Activated CD4-positive, CD25-positive, alpha-beta regulatory T cell treated with anti-CD3 and anti-CD28 coated beads, Interleukin-2, amount 50 U/mL, for 16 hours (primary cell): ENCODE measurements around the gene C6orf118.

Experiments used
- DNase-seq: peaks from one replicate; pipeline ENCODE4 v3.0.0-alpha.2; 2020; ENCODE audit warnings: low read depth, low spot score

C6orf118 gene

DNA sequence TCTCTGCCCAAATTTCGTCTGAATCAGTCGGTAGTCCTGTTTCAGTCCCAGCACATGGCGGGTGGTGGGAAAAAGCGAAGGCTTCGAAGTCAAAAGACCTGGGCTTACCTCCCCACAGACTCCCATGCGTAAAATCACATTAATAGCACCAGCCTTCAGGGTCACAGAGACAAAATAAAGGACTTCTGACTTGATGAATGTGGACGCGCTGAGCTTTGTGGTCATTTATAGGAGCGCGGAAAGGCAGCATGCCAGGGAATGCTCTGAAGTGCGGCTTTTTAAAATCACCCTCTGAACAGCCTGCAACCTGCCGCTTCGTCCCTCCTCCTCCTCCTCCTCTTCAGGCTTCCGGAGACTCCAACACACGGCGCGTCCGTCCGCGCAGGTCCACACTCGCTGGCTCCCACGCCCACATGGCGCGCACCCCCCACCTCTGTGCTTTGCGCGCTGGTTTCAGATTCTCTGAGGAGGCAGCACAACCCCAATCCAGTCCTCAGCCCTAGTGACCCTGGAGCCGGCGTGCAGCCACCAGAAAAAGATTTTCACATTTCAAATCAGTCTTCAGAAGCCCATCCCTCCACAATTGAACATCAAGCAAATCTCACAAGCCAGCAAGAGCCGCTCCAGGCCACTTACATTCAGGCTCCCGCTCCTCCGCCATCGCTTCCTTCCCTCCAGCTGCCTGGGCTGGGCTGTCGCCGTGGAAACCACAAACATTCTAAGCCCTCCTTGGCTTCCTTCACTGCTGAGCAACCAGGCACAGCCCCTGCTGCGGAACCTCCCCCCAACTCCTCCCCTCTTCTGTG lies at the start of gene C6orf118:
TSS of gene C6orf118 (minus strand) at position 680 of the 806 bp plus-strand sequence. CDS start at position 661, 19 bp downstream.
- DNase-seq = no peak

DNA sequence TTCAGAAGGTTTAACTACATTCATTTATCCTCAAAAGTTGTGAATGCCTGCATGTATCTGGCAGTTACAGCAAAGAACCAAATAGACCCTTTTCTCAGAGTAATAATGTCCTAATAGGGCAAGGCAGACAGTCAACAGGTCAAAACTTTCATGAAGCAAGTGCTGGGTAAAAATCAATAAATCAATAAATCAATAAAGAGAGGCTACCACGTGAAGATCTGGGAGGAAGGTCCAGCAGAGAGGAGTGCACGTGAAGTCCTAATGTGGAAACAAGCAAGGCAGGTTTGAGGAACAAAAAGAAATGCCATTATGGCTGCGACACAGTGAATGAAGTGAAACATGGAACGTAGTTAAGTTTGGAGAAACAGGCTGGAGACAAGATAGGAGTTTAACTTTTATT lies 36.3 kb upstream of the C6orf118 start:
- no peak for DNase-seq

DNA sequence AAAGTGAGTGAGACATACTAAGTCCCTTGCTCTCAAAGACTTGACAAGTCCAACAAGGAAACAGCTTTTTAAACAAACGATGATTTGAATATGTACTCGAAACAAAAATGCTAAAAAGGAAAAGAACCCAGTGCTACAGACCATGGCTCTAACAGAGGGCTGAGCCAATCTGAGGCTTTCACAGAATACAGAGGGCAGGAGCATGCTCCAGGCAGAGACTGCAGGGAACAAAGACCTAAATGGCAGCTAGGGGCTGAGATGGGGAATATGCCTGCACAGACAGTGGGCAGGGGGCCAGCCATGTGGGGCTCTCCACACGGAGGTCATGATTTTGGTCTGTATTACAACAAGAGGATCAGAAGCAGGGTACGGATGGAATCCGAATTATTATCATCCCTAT lies 31.1 kb upstream of the C6orf118 start:
- DNase-seq = no peak

DNA sequence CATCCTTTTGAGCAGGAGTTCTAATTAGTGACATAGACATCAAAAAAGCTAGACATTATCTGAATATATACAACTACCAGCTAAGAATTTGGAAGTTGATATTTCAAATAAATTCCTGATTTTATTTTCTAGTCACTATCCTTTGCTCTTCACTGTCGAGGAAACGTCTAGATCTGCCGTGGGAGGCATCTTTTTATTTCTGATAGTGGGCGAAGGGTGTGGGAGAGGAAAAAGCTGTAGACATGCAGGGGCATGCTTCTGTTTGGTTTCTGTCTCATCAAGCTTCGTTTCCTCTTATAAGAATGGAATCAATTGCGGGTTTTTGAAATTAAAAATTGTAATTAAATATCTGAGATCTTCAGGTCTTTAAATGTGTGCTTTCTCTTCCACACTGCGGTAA lies 16.2 kb upstream of the C6orf118 start:
- no peak for DNase-seq

DNA sequence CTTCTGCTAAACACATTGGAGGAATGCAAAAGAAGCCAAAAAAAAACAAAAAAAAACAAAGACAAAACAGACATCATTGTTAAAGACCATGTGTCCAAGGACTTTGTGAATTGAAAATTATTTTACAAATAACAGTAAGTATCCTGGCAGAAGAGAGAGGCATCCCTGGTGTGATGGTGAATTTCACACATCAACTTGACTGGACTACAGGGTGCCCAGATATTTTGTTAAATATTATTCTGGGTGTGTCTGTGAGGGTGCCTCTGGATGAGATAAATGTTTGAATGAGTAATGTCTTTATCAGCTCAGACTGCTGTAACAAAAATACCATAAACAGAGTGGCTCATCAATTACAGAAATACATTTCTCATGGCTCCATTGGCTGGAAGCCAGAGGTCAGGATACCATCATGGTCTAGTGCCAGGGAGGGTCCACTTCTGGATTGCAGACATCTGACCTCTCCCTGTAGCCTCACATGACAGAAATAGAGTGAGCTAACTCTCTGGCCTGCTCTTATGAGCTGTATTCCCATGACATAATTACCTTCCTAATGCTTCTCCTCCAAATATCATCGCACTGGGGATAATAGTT lies 12.2 kb upstream of the C6orf118 start:
- DNase-seq = no peak

DNA sequence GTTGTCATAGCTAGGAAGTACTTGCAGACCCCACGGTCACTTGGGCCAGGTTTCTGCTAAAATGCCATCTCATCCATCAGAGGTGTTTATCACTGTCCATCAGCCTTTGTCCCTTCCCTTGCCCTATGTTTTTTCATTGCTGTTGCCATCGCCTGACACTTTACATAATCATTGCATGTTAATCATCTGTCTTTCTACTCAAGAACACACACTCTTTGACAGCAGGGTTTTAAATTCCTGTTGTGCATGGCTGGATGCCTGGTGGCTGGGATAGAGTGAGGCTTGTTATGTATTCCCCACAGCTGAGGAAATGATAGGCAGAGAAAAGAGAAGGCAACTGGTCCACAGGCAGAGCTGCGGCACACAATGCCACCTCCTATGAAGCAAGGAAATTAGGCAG lies 11.7 kb upstream of the C6orf118 start:
- DNase-seq = no peak

DNA sequence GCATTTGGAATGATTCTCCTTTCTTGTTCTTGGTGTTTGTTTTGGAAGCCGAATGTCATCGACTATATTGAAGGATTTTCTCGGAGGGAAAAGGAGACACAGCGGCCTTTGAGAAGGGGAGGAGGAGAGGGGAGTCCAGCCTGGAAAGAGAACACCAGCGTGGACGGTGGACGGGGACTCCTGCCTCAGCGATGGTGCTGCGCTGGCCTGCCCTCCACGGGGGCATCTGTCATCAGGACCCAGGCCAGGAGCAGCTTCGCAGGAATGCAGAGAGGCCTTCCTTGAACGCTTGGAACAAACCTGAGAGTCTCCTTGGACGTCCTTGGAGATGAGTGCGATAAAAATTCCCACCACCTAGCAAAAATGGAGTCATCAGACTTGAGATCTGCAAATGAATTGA lies 8.3 kb upstream of the C6orf118 start:
- no peak for DNase-seq

DNA sequence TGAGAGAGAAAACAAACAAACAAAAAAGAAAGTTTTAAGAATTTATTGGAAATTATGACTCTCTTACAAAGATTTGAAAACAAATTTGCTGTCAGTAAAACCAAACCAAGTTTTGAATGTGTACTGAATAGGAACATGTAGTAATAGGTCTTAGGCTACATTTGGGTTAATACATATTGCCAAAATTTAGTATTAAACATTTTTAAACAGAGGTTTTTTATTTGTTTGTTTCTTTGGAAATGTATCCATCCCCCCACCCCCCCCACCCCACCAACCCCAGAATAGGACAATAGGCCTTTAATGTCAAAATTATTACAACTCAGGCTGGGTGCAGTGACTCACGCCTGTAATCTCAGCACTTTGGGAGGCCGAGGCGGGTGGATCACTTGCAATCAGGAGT lies 2.5 kb downstream of the C6orf118 start:
- DNase-seq = no peak

DNA sequence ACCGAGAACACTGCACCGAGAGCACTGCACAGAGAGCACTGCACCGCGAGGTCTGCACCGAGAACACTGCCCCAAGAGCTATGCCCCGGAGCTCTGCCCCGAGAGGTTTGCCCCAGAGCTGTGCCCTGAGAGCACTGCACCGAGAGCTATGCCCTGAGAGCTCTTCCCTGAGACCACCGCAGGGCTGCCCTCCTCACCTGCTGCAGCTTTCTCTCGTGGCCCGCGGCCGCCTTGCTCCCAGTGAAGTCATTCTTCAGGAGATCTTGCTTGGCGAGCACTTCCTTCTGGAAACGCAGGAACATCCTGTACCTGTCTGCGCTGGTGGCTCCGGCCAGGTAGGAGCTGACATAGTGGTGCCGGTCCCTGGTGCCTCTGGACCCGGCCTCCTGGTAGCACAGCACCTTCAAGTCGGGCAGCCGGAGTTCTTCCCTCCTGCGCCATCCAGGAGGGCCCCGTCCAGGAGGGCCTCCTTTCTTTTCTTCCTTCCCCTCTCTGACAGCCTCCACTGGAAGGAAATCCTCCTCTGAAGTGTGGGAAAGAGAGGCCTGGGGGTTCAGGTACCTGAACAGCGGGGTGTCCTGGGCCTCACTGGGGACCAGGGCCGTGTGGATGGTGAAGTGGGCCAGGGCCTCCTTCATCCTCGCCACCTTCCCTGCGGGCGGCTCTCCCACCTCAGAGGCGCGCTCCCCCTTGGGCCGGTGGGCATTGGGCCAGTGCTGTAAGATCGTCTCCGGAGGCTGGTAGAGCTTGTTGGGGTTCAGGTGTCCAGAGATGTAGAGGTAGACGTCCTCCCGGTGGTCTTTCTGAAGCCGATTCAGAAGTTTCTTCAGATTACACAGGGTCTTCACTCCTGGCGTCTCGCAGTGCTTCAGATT lies 7.8 kb downstream of the C6orf118 start:
- no peak for DNase-seq

DNA sequence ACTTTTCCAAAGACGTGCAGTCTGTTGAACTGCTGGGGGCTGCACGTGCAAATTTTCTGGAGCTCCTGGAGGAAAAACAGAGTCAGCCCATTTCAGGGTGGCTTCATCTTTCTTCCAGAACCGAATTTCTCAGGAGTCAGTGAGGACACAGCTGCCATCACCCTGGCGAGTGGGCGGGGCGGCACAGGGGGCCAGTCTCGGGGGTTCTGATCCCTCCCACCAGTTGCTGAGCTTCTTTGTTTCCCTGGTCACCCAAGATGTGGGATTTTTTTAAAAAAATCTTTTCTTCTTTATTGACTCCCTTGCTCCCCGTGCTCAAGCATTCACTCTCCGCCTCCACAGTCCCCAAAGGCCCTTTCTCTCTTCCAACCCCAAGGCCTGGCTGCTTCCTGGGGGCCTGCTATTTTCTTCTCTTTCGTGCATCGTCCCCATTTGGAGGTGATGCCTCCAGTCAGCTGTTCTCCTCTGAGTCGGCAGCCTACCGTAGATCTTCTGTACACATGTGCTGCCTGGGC lies 8.9 kb downstream of the C6orf118 start:
- DNase-seq = no peak

DNA sequence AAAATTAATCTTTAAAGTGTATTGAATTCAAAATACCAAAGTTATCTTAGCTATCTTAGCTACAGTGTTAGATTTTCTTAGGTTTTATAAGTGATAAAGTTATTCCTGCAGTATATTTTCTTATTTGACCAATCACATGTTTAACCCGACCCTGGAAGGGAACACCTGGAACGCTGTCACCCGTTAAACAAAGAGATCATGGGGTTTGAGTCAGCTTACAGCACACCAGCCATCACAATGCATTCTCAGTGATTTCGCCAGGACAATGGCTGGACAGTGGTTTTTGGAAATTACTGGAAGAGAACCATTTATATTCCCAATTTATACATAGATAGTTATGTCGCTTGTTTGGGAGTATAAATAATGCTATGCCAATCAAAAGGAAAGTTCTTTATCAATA lies 10.5 kb downstream of the C6orf118 start:
- DNase-seq = no peak

DNA sequence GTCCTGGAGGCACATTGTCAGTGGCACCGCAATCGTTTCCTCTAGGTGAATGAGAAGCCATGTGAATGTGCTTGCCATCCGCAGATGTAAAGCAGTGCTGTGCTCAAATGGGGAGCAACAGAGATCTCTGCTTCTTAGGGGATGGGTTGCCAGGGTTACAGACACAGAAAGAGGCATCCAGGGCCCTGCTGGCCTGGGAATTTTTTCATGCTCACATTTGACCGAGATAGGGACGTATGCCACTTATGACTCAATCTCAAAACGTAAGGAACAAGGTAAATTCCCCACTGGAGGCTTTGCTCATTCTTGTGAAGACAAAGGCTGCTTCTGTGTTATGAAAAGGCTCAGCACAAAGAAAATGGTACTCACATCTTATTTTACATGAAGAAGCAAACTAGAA lies 11.0 kb downstream of the C6orf118 start:
- DNase-seq = no peak

DNA sequence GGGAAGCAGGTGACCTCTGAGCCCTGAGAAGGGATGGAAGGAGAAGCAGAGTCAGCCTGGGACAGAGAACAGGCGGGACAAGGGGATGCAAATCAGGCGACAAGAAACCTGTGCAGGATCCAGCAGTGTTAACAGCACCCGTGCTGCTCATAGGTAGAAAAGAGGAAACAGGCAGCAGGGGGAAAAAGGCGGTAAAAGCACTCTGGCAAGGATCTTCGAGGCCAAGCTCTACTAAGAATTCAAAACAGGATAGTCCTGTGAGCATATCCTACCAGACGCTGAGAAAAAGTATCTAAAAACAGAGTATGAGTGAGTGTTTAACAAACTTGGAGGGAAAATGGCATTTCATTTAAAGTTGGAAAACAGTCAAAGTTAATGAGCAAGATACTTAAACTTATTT lies 16.7 kb downstream of the C6orf118 start:
- DNase-seq = no peak

DNA sequence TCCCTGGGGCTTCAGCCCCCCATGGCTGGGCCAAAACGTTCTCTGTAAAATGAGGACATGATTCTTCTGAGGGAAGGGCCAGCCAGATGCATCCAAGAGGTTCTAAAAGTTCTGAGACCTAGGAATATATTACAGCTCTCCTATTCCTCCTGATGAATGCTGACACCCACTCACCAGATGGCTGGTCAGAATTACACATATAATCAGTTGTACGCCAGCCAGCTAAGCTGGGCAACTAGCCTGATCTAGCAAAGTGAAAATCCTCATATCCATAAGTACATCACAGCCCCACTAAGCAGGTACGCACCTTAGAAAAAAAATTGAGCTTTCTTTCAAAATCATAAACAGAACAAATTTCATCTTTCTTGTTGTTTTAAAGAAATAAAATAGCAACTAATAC lies 34.8 kb downstream of the C6orf118 start:
- no peak for DNase-seq

DNA sequence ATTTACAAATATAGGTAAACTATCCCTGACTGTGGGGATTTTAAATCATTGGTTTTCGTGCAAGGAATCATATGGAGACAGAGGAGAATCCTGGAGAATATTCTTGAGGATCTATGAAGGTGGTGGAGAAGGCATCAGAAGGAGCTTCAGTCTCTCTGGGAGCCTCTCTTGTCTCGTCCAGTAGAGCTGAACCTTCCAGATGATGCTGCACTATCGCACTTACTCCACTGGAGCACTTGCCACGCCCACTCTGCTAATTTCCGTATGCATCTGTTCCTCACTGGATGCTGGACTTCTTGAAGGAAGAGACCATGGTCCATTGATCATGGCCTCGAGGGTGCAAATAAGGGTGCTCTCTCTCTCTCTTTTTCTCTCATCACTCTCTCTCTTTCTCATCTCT lies 36.8 kb downstream of the C6orf118 start:
- no peak for DNase-seq

DNA sequence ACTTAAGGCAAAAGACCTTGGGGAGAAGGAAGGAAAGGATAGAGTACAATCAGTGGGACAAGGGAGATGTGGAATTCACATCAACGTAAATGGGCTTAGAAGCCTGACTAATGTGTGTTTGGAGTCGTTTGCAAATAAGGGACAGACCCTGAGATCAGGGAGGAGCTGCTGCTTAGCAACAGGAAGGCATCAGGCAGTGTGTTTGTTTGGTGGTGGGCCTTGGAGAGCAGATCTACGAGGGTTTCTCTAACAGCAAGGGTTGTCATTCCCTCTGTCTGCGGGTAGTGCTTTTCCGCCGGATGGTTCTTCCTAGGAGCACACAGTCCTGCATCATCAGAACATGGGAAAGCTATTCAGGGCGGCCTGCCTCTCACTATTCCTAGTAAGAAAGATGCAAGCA lies 40.4 kb downstream of the C6orf118 start:
- no peak for DNase-seq

DNA sequence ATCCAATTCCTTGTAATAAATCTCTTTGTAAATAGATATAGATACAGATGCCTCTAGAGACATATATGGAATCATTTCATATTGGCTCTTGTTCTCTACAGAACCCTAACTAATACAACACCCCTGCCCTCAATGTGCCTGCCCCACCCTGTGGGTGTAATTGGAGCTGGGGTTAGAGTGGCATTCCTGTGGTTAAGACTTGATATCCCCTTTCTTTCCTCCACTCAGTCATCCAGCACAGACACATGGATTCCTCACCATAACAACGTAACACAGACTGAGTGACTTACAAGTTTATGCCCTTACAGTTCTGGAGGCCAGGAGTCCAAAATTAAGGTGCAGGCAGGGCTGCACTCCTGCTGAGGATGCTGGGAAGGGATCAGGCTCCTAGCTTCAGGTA lies 42.8 kb downstream of the C6orf118 start:
- no peak for DNase-seq

DNA sequence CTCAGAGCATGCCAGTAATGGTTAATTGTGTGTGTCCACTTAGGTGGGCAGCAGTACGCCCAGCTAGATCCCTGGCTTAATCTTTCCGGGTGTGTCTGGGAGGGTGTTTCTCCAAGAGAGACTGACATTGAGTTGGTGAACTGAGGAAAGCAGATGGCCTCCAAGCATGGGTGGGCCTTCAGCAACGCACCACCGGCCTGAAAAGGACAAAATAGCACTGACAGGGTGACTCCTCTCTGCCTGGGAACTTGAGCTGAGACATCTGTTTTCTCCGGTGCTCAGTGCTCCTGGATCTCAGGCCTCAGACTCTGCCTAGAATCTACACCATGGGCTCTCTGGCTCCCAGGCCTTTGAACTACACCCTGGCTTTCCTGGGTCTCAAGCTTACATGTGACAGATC lies 43.2 kb downstream of the C6orf118 start:
- no peak for DNase-seq

DNA sequence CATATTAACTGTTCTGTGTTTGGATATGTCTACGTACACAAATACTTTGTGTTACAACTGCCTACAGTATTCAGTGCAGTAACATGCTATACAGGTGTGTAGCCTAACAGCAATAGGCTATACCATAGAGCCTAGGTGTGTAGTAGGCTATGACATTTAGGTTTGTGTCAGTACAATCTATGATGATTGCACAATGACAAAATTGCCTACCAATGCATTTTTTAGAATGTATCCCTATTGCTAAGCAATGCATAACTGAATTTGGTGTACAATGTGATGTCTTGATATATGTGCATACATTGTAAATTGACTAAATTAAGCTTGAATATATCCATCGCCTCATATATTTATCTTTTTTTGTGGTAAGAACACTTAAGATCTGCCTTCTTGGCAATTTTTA lies 48.9 kb downstream of the C6orf118 start:
- DNase-seq = no peak

DNA sequence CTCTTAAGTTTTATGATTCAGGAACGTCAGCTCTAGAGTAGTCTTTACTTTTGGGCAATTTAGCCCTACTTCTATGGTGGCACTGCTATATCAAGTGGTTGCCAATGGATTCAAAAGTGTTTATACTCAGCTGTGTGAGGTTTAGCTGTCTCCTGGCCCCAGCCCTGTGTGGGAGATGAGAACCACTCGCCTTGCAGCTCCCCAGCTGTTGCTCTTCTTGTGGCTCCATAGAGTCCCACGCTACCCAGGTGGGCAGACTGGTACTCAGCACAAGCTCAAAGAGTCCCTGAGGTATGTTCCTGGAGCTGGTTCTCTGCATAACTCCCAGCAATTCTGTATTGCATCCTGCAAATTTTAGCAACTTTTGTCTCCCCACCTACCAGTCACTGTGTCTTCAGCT lies 59.6 kb downstream of the C6orf118 start:
- no peak for DNase-seq

DNA sequence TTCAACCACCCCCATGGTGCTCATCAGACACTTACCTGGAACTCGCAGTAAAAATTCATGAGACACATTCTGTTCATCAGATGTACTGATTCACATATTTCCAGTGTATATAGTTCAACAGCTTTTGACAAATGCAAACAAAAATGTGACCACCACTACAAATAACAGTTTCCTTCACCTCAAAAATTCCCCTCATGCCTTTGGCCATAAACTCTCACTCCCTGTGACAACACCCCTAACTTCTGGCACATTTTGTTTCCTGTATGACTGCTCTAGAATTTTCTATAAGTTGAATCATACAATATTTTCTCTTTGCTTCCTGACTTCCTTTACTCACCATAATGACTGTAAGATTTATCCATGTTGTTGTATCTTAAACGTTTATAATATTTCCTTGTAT lies 63.7 kb downstream of the C6orf118 start:
- no peak for DNase-seq

DNA sequence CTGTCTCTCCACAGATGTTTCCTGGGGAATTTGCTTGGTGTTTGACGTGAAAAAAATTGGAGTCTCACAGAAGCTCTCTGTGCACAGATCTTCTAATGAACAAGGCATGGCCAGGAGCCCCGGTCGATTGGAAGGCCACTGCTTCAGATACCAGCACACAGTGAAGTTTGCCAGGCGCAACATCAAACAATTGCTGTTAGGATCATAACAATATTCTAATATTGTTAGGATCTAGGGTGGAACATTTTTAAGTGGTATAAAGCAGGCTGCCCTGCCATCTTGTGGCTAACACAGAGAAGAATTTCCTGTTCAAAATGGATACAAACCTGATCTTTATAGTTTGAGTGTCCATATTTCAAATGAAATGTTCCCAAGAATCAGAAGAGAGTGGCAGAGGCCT lies 64.1 kb downstream of the C6orf118 start:
- no peak for DNase-seq
